Parathyroid adenoma (tissue), 2 donors: ENCODE data around the gene PREX1.

ENCODE experiments used
- H2AFZ ChIP-seq: fragments of 300-600 bp; sonication (generic); one replicate; pipeline ENCODE4 v1.7.0; 2017; ENCODE audit warnings: antibody characterized with exemption, mild to moderate bottlenecking
- H3K27ac ChIP-seq: fragments of 300-600 bp; sonication (generic); one replicate; pipeline ENCODE4 v1.7.0; 2017
- H3K27me3 ChIP-seq: fragments of 300-600 bp; sonication (generic); one replicate; pipeline ENCODE4 v1.7.0; 2017; ENCODE audit warnings: low read length; ENCODE audit not compliant: control insufficient read depth, insufficient read depth
- H3K36me3 ChIP-seq: fragments of 300-600 bp; sonication (generic); one replicate; pipeline ENCODE4 v1.7.0; 2017; ENCODE audit warnings: low read length; ENCODE audit not compliant: control insufficient read depth, insufficient read depth
- H3K4me1 ChIP-seq: fragments of 300-600 bp; sonication (generic); one replicate; pipeline ENCODE4 v1.7.0; 2017; ENCODE audit warnings: control low read depth
- H3K4me2 ChIP-seq: fragments of 300-600 bp; sonication (generic); one replicate; pipeline ENCODE4 v1.7.0; 2017; ENCODE audit warnings: low read length
- H3K4me3 ChIP-seq: fragments of 300-600 bp; sonication (generic); one replicate; pipeline ENCODE4 v1.7.0; 2017; ENCODE audit warnings: low read depth, low read length
- H3K79me2 ChIP-seq: fragments of 300-600 bp; sonication (generic); one replicate; pipeline ENCODE4 v1.7.0; 2017; ENCODE audit warnings: control low read depth
- H3K9ac ChIP-seq: fragments of 300-600 bp; sonication (generic); one replicate; pipeline ENCODE4 v1.7.0; 2017; ENCODE audit warnings: mild to moderate bottlenecking
- H3K9me3 ChIP-seq: fragments of 300-600 bp; sonication (generic); one replicate; pipeline ENCODE4 v1.7.0; 2017; ENCODE audit warnings: low read length; ENCODE audit not compliant: control insufficient read depth
- TF ChIP-seq, protein P1 (sequence below): fragments of 300-600 bp; sonication (generic); IDR thresholded peaks from one replicate; pipeline ENCODE4 v1.7.0; 2017; ENCODE audit warnings: antibody characterized with exemption, mild to moderate bottlenecking
- donor health status: primary hyperparathyroidism.

The PREX1 gene

DNA sequence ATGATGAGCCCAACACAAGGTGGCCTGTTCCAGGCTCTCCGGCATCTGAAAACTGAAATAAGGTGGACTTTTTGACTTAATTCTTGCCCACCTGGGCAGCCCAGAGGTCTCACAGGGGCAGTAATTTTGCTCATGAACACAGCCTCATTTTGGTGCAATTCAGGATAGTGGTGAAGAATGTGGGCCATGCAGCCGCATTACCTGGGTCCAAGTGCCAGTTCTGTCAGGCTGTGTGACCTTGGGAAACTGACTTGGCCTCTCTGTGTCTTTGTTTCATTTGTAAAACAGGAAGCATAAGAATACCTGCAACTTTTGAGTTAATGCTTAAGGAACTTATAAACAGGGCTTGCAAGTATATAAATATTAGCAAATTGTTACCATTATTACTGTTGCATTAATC, 5.6 kb downstream of the PREX1 start:
- Histone ChIP-seq H3K4me3 (no peak overlapping the region), H3K9me3 (no peaks in the 10 kb centered on the region), H3K4me1 (no peaks in the 10 kb centered on the region), H3K79me2 (no peaks in the 10 kb centered on the region), H2AFZ (no peak overlapping the region), H3K4me2 (no peak overlapping the region), H3K27ac (no peak overlapping the region), H3K9ac (no peak overlapping the region), H3K36me3 (no peaks in the 10 kb centered on the region), H3K27me3 (no peaks in the 10 kb centered on the region)
- TF ChIP-seq, protein P1, sequence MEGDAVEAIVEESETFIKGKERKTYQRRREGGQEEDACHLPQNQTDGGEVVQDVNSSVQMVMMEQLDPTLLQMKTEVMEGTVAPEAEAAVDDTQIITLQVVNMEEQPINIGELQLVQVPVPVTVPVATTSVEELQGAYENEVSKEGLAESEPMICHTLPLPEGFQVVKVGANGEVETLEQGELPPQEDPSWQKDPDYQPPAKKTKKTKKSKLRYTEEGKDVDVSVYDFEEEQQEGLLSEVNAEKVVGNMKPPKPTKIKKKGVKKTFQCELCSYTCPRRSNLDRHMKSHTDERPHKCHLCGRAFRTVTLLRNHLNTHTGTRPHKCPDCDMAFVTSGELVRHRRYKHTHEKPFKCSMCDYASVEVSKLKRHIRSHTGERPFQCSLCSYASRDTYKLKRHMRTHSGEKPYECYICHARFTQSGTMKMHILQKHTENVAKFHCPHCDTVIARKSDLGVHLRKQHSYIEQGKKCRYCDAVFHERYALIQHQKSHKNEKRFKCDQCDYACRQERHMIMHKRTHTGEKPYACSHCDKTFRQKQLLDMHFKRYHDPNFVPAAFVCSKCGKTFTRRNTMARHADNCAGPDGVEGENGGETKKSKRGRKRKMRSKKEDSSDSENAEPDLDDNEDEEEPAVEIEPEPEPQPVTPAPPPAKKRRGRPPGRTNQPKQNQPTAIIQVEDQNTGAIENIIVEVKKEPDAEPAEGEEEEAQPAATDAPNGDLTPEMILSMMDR: no peak

DNA sequence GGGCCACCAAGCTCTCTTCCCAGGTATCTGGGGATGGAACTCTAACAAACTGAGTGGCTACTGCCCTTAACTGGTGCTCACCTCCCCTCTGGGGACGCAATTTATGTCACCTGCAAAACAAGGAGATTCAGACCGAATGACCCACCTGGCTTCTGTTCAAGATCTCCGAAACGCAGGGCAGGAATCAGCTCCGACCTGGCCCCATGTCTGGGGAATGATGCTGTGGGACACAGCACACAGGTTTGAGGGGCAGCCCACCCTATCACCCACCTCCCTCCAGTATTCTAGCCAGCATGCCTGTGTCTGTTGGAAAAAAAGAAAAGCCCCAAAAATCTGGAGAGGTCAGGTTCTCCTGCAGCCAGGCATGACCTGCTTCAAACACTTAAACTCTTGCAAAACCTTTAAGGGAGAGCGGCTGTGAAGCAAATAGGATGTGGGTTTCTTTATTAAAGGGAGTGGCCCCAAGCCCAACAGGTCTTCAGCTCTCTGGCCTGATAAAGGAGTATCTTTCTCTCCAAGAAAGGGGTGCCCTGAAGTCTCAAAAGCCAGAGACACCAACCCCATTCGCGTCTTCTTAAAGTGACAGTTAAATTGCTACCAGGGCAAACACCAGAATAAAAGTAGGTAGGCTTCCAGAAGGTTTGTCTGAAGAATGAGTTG, 6.4 kb downstream of the PREX1 start:
- H3K4me1 ChIP-seq: no peaks in the 10 kb centered on the region
- H3K27ac ChIP-seq: no peak overlapping the region
- H3K79me2 ChIP-seq: no peaks in the 10 kb centered on the region
- TF ChIP-seq, protein P1: no peak
- no peaks in the 10 kb centered on the region for H3K36me3 ChIP-seq
- no peaks in the 10 kb centered on the region for H3K27me3 ChIP-seq
- no peaks in the 10 kb centered on the region for H3K9me3 ChIP-seq
- H3K4me3 ChIP-seq: no peak overlapping the region
- H2AFZ ChIP-seq: no peak overlapping the region
- no peak overlapping the region for H3K9ac ChIP-seq
- H3K4me2 ChIP-seq: no peak overlapping the region

DNA sequence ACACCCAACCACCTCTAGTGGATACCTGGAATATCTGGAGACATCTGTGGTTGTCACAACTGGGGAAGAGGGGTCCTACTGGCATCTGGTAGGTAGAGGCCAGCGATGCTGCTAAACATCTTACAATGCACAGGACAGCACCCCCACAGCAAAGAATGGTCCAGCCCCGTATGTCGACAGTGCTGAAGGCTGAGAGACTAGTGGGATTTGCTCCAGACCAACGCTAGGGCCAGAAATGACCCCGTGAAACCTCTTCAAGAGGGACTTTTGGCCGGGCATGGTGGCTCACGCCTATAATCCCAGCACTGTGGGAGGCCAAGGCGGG, 7.2 kb downstream of the PREX1 start:
- H3K27me3 ChIP-seq: no peaks in the 10 kb centered on the region
- H3K27ac ChIP-seq: no peak overlapping the region
- no peaks in the 10 kb centered on the region for H3K36me3 ChIP-seq
- H3K4me2 ChIP-seq: no peak overlapping the region
- TF ChIP-seq, protein P1: no peak
- H3K9ac ChIP-seq: no peak overlapping the region
- H3K9me3 ChIP-seq: no peaks in the 10 kb centered on the region
- H3K4me3 ChIP-seq: no peak overlapping the region
- no peak overlapping the region for H2AFZ ChIP-seq
- no peaks in the 10 kb centered on the region for H3K79me2 ChIP-seq
- no peaks in the 10 kb centered on the region for H3K4me1 ChIP-seq

DNA sequence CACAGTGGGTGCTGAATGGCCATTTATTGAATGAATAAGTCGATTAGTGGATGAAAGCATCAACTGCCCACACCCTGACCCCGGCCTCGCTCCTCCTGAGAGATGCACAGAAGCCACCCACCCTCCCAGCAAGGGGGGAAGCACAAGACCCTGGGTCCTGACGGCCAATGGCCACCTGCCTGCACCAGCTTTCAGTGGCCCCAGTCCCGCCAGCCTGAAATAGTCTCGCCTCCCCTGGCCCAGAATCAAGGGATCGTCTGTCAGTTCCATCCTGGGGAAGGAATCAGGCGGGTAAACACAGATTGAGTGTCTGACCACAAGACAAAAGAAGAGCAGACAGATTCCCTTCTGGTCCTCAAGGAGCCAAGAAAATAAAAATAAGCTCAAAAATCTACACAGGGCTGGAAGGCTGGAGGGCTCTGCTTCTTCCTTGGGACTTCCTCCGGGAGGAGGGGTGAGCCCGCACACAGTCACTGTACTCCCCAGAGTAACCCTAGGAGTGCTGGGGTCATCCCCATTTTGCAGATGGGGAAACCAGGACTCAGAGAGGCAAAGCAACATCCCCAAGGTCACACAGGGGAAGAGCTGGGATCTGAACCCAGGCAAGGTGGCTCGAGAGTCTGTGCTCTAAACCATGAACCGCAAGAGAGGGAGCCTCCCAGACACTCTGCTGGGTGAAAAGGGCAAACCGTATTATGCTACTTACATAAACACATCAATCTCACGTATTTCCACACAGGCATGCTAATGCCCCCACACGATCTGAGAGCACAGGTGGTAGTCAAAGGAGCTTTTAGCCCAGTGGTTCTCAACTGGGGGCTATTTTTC, 7.8 kb downstream of the PREX1 start:
- TF ChIP-seq, protein P1: no peak
- no peaks in the 10 kb centered on the region for H3K27me3 ChIP-seq
- H3K9me3 ChIP-seq: no peaks in the 10 kb centered on the region
- no peak overlapping the region for H3K4me3 ChIP-seq
- H3K27ac ChIP-seq: no peak overlapping the region
- no peak overlapping the region for H3K9ac ChIP-seq
- H3K4me1 ChIP-seq: no peaks in the 10 kb centered on the region
- no peak overlapping the region for H3K4me2 ChIP-seq
- no peaks in the 10 kb centered on the region for H3K36me3 ChIP-seq
- no peak overlapping the region for H2AFZ ChIP-seq
- H3K79me2 ChIP-seq: no peaks in the 10 kb centered on the region
